IPS-15b (cell line): ENCODE results near the gene FAM131A.

Experiments
- H3K27me3 ChIP-seq: one replicate; pipeline ENCODE4 v1.6.1; 2013; ENCODE audit warnings: low read length; ENCODE audit not compliant: control insufficient read depth, insufficient read depth
- H3K36me3 ChIP-seq: one replicate; pipeline ENCODE4 v1.6.1; 2013; ENCODE audit warnings: low read length; ENCODE audit not compliant: control insufficient read depth, insufficient read depth
- H3K4me1 ChIP-seq: one replicate; pipeline ENCODE4 v1.6.1; 2013; ENCODE audit warnings: mild to moderate bottlenecking, low read length; ENCODE audit not compliant: control insufficient read depth, insufficient read depth
- H3K4me3 ChIP-seq: one replicate; pipeline ENCODE4 v1.5.1; 2013; ENCODE audit warnings: low read depth, low read length
- H3K9ac ChIP-seq: one replicate; pipeline ENCODE4 v1.6.1; 2013; ENCODE audit warnings: low read depth, mild to moderate bottlenecking, low read length
- H3K9me3 ChIP-seq: one replicate; pipeline ENCODE4 v1.6.1; 2013; ENCODE audit warnings: mild to moderate bottlenecking, low read length; ENCODE audit not compliant: control insufficient read depth, insufficient read depth

FAM131A gene

DNA sequence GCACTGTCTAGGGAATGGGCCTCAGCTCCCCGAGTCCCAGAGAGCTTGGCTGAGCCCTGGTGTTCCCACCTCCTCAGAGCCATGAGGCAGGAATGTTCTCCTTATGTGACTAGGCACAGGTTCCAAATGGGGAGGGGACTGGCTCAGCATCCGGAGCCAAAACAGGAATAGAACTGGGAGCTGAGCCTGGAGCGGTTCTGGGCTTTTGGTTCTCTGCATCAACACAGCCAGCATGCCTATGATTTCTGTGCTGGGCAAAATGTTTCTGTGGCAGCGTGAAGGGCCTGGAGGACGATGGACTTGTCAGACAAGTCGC, at the start of gene FAM131A:
FAM131A (plus strand) TSS at position 202 of the 316 bp plus-strand sequence; CDS start at position 233, 31 bp downstream.
- H3K9me3 ChIP-seq: no peaks in the 10 kb centered on the region
- peak within 1 kb of the TSS; percentile 76 for H3K9ac ChIP-seq
- H3K4me1 ChIP-seq: peaks cover 4% of the 10 kb centered on the region
- H3K36me3 ChIP-seq: peaks cover 26% of the 10 kb centered on the region
- H3K4me3 ChIP-seq: peak within 1 kb of the TSS; percentile 83
- no peaks in the 10 kb centered on the region for H3K27me3 ChIP-seq

GRCh38 chr3:184289426-184289938, 47.9 kb upstream of the FAM131A start:
- no peak overlapping the region for H3K9ac ChIP-seq
- H3K4me3 ChIP-seq: no peak overlapping the region
- H3K9me3 ChIP-seq: no peaks in the 10 kb centered on the region
- H3K27me3 ChIP-seq: no peaks in the 10 kb centered on the region
- H3K36me3 ChIP-seq: no peaks in the 10 kb centered on the region
- H3K4me1 ChIP-seq: peaks cover 2% of the 10 kb centered on the region

- H3K27me3 ChIP-seq: no peaks in the 10 kb centered on the region
- H3K9me3 ChIP-seq: no peaks in the 10 kb centered on the region
- no peaks in the 10 kb centered on the region for H3K4me1 ChIP-seq
- no peak overlapping the region for H3K4me3 ChIP-seq
- no peak overlapping the region for H3K9ac ChIP-seq
- no peaks in the 10 kb centered on the region for H3K36me3 ChIP-seq
Measured at GRCh38 chr3:184290331-184290730, 47.1 kb upstream of the FAM131A start.

GRCh38 chr3:184291044-184291737, 46.2 kb upstream of the FAM131A start:
- H3K4me1 ChIP-seq: no peaks in the 10 kb centered on the region
- no peaks in the 10 kb centered on the region for H3K27me3 ChIP-seq
- H3K4me3 ChIP-seq: no peak overlapping the region
- H3K9ac ChIP-seq: no peak overlapping the region
- H3K9me3 ChIP-seq: no peaks in the 10 kb centered on the region
- no peaks in the 10 kb centered on the region for H3K36me3 ChIP-seq

DNA sequence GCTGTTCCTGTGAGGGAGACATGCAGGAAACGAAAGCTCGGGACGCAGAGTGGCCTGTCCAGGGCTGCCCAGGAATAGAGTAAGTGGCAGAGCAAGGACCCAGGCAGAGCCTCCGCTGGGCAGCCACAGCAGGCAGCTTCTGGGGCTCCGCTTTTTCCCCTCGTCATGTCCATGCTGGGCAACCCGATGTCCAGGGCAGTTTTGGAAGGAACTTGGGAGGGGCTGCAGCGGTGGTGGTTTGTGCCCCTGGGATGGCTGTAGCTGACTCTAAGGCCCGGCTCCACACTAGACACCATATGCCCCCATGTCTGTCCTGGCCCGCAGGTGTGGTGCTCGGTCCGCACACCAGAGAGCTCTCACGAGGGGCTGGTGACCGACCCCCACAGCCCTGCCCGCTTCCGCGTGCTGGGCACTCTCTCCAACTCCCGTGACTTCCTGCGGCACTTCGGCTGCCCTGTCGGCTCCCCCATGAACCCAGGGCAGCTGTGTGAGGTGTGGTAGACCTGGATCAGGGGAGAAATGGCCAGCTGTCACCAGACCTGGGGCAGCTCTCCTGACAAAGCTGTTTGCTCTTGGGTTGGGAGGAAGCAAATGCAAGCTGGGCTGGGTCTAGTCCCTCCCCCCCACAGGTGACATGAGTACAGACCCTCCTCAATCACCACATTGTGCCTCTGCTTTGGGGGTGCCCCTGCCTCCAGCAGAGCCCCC, 45.5 kb upstream of the FAM131A start:
- Histone ChIP-seq H3K9me3 (no peaks in the 10 kb centered on the region), H3K36me3 (no peaks in the 10 kb centered on the region), H3K4me3 (no peak overlapping the region), H3K4me1 (no peaks in the 10 kb centered on the region), H3K27me3 (no peaks in the 10 kb centered on the region), H3K9ac (no peak overlapping the region)

GRCh38 chr3:184295771-184296170, 41.6 kb upstream of the FAM131A start:
- Histone ChIP-seq H3K9me3 (no peaks in the 10 kb centered on the region), H3K4me1 (no peaks in the 10 kb centered on the region), H3K27me3 (no peaks in the 10 kb centered on the region), H3K36me3 (no peaks in the 10 kb centered on the region), H3K4me3 (no peak overlapping the region), H3K9ac (no peak overlapping the region)

- no peaks in the 10 kb centered on the region for H3K9me3 ChIP-seq
- peaks cover 4% of the 10 kb centered on the region for H3K36me3 ChIP-seq
- H3K4me1 ChIP-seq: no peaks in the 10 kb centered on the region
- H3K9ac ChIP-seq: no peak overlapping the region
- no peak overlapping the region for H3K4me3 ChIP-seq
- no peaks in the 10 kb centered on the region for H3K27me3 ChIP-seq
Measured at GRCh38 chr3:184296616-184297015, 40.8 kb upstream of the FAM131A start.

GRCh38 chr3:184298759-184299487, 38.5 kb upstream of the FAM131A start, which contains the start of gene PSMD2:
TSS of gene PSMD2 (plus strand) at chr3:184299241. CDS start at chr3:184299267, 26 bp downstream.
- Histone ChIP-seq H3K36me3 (peaks cover 25% of the 10 kb centered on the region), H3K9ac (peak within 1 kb of the TSS; percentile 48), H3K4me1 (no peaks in the 10 kb centered on the region), H3K9me3 (no peaks in the 10 kb centered on the region), H3K27me3 (no peaks in the 10 kb centered on the region), H3K4me3 (peak within 1 kb of the TSS; percentile 94)

DNA sequence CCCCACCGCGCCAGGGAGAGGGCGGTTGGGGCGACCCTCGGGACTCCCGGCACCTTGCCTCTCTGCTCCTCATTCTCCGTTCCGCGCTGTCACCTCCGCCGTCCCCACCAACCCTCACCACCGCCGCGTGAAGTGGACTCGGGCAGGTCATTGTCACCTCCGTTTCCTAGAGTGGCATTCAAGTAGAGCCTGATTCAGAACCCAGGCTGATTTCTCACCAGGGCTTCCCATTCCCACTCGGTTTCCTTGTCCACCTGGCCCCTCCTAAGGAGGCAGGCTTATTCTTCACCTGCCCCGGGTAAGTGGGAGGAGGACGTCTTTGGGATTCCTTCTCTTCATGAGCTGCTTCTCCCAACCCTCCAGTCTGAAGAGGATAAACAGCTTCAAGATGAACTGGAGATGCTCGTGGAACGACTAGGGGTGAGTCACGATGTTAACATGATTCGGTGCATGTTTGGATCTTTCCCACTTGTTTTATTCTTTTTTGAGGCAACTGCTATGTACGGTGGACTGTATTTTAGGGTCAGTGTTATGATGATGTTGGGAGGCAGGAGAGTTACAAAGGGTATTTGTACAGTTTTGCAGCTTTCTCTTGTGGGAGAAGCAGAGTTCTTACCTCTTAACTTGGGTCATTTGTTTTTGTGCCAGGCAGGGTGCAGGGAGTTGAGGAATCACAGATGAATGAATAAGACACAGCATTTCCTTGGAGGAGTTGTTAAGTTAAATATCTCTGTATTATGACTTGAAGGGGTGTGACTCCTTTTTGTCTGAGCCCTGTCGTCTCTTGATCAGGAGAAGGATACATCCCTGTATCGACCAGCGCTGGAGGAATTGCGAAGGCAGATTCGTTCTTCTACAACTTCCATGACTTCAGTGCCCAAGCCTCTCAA, 37.7 kb upstream of the FAM131A start:
- Histone ChIP-seq H3K4me3 (peak overlapping the region; percentile 94), H3K9me3 (no peaks in the 10 kb centered on the region), H3K36me3 (peaks cover 28% of the 10 kb centered on the region), H3K27me3 (no peaks in the 10 kb centered on the region), H3K9ac (peak overlapping the region; percentile 27), H3K4me1 (no peaks in the 10 kb centered on the region)

DNA sequence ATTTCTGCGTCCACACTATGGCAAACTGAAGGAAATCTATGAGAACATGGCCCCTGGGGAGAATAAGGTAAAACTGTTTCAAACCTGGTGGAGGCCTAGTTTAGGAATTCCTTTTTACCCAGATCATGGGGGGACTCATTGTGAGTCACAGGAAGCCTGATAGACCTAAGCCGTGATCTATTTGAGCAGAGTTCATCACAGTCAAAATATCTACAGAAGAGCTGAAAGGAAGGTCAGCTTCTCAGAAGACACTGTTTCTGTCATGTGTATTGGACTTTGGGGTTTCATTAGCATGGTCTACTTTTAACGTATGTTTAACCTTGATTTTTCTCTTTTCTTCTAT, 37.1 kb upstream of the FAM131A start:
- peak overlapping the region; percentile 94 for H3K4me3 ChIP-seq
- no peak overlapping the region for H3K9ac ChIP-seq
- peaks cover 28% of the 10 kb centered on the region for H3K36me3 ChIP-seq
- no peaks in the 10 kb centered on the region for H3K4me1 ChIP-seq
- no peaks in the 10 kb centered on the region for H3K27me3 ChIP-seq
- H3K9me3 ChIP-seq: no peaks in the 10 kb centered on the region

GRCh38 chr3:184305577-184305976, 31.8 kb upstream of the FAM131A start:
- H3K4me1 ChIP-seq: no peaks in the 10 kb centered on the region
- H3K9ac ChIP-seq: no peak overlapping the region
- no peak overlapping the region for H3K4me3 ChIP-seq
- H3K36me3 ChIP-seq: peaks cover 61% of the 10 kb centered on the region
- no peaks in the 10 kb centered on the region for H3K9me3 ChIP-seq
- no peaks in the 10 kb centered on the region for H3K27me3 ChIP-seq
